ENCODE results near the gene TRNP1. TPM values are rescaled to one million over a fixed set of nuclear protein-coding genes. Genes with fewer than 3 reads are reported as not detected.

TRNP1 gene
- total and polyA plus RNA-seq, 2 of the 4 experiments (the other 2 are of a cell fraction): 63.3 to 91.6 TPM

GRCh38 chr1:27016376-27016775 lies 22.9 kb downstream of the TRNP1 start:
- CTCF ChIA-PET: interaction anchor here (0.6 kb wide), 1 partner anchor 42 kb away, joined by 5 read pairs; no protein-coding TSS in a partner anchor
- no peak overlapping the region for H3K27ac ChIP-seq (ENCODE audit: insufficient read depth, low read length)
- H3K4me1 ChIP-seq (ENCODE audit: control insufficient read depth, insufficient read depth, low read length): peaks cover 9% of the 10 kb centered on the region; the same call in 1 of the 2 replicates
- no peak overlapping the region for H4K91ac ChIP-seq (ENCODE audit: insufficient read depth, low read depth, low read length)
- no peak overlapping the region for H3K4me2 ChIP-seq (ENCODE audit: low read depth, low read length)
- no peak overlapping the region for H4K8ac ChIP-seq (ENCODE audit: low read depth in 2 of 2, low read length in 2 of 2)
- in situ Hi-C loops (cut with MboI; ENCODE audit: low sequenced_read_pairs) (no loop called here), intact Hi-C loops (cut with micrococcal nuclease) (no loop called here), dilution Hi-C loops (cut with HindIII; ENCODE audit: low sequenced_read_pairs, unreplicated experiment) (no loop called here)
- no peak overlapping the region for H3K14ac ChIP-seq (replicated peaks; ENCODE audit: low read depth, low read length)
- H3K18ac ChIP-seq (ENCODE audit: low read depth, low read length): no peak overlapping the region
- POLR2A ChIA-PET (ENCODE audit: unreplicated experiment): no interaction called here
- BruUV-seq (replicated peaks): no TSS peak
- H2AK9ac ChIP-seq (replicated peaks; ENCODE audit: low read depth, low read length, poor library complexity): no peak overlapping the region
- no peak for DNase-seq
- H3K4ac ChIP-seq (ENCODE audit: low read depth, low read length): no peak overlapping the region
- peaks cover 3 to 10% of the 10 kb centered on the region in 2 experiments; a peak in 3 of 4 replicates for H3K79me1 ChIP-seq (ENCODE audit: low read depth in 1 of 2, low read length in 2 of 2)
- H2AK5ac ChIP-seq (ENCODE audit: low read depth, low read length): no peak overlapping the region
- H3K23ac ChIP-seq (ENCODE audit: low read depth, low read length): no peak overlapping the region
- no peaks in the 10 kb centered on the region for H3K27me3 ChIP-seq (ENCODE audit: control insufficient read depth, insufficient read depth, low read length)
- no CpG with 5 or more reads among the region's 1 CpG for WGBS, 2 experiments (ENCODE audit: extremely low coverage in 2 of 2, insufficient read length in 1 of 2)
- H3K9me1 ChIP-seq (ENCODE audit: insufficient read depth, low read length): 0 out of 2 replicates have a peak, but pooled peaks cover 2% of the 10 kb centered on the region
- ATAC-seq (ENCODE audit: low read depth): no peak
- no peak overlapping the region for H2AFZ ChIP-seq (replicated peaks; ENCODE audit: low read length, poor library complexity)
- H3K4me3 ChIP-seq (ENCODE audit: insufficient read depth, low read depth, low read length): no peak overlapping the region
- no peak overlapping the region for H3K9ac ChIP-seq (ENCODE audit: low read depth, low read length)
- H2BK15ac ChIP-seq (ENCODE audit: low read depth, low read length): no peak overlapping the region
- H3K36me3 ChIP-seq (ENCODE audit: control insufficient read depth, insufficient read depth, low read length): no peaks in the 10 kb centered on the region
- TF ChIP-seq CEBPB (IDR thresholded peaks at IDR 0.05; ENCODE audit: low read depth, low read length) (no peak), MAZ (IDR thresholded peaks at IDR 0.05; ENCODE audit: borderline replicate concordance, low read depth, low read length) (no peak), CHD1 (IDR thresholded peaks at IDR 0.05; ENCODE audit: low read depth, low read length) (no peak), MAFK (IDR thresholded peaks at IDR 0.05; ENCODE audit: low read depth, low read length) (no peak), MXI1 (IDR thresholded peaks at IDR 0.05; ENCODE audit: borderline replicate concordance, low read depth, low read length) (no peak), BHLHE40 (IDR thresholded peaks at IDR 0.05; ENCODE audit: low read depth, low read length) (no peak), CTCF (conservative IDR thresholded peaks at IDR 0.05; ENCODE audit: low read depth, low read length) (no peak), FOS (IDR thresholded peaks at IDR 0.05; ENCODE audit: low read depth, low read length) (no peak), RAD21 (IDR thresholded peaks at IDR 0.05; ENCODE audit: low read length) (no peak), RCOR1 (IDR thresholded peaks at IDR 0.05; ENCODE audit: insufficient replicate concordance, low read length) (no peak), POLR2A (IDR thresholded peaks at IDR 0.05; ENCODE audit: low read depth, low read length) (no peak), NFE2L2 (IDR thresholded peaks at IDR 0.05; ENCODE audit: low read depth, low read length) (no peak), RFX5 (IDR thresholded peaks at IDR 0.05; ENCODE audit: low read depth, low read length) (no peak), SMC3 (IDR thresholded peaks at IDR 0.05; ENCODE audit: low read depth, low read length) (no peak)
- TF ChIP-seq, protein P1, sequence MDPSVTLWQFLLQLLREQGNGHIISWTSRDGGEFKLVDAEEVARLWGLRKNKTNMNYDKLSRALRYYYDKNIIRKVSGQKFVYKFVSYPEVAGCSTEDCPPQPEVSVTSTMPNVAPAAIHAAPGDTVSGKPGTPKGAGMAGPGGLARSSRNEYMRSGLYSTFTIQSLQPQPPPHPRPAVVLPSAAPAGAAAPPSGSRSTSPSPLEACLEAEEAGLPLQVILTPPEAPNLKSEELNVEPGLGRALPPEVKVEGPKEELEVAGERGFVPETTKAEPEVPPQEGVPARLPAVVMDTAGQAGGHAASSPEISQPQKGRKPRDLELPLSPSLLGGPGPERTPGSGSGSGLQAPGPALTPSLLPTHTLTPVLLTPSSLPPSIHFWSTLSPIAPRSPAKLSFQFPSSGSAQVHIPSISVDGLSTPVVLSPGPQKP (IDR thresholded peaks at IDR 0.05; ENCODE audit: borderline replicate concordance, low read depth, low read length): no peak
- TF ChIP-seq, protein P2, sequence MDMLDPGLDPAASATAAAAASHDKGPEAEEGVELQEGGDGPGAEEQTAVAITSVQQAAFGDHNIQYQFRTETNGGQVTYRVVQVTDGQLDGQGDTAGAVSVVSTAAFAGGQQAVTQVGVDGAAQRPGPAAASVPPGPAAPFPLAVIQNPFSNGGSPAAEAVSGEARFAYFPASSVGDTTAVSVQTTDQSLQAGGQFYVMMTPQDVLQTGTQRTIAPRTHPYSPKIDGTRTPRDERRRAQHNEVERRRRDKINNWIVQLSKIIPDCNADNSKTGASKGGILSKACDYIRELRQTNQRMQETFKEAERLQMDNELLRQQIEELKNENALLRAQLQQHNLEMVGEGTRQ (IDR thresholded peaks at IDR 0.05; ENCODE audit: low read depth, low read length): no peak
- no peak overlapping the region for H2BK5ac ChIP-seq (ENCODE audit: low read depth, low read length, poor library complexity, severe bottlenecking)
- H4K5ac ChIP-seq (ENCODE audit: low read depth, low read length): no peak overlapping the region
- H2BK20ac ChIP-seq (ENCODE audit: low read depth, low read length): no peak overlapping the region
- H3K9me3 ChIP-seq (ENCODE audit: control insufficient read depth, insufficient read depth, low read length): no peaks in the 10 kb centered on the region
- H3K56ac ChIP-seq (ENCODE audit: extremely low read depth, insufficient read depth, low read length): no peak overlapping the region
- no peaks in the 10 kb centered on the region for H4K20me1 ChIP-seq (ENCODE audit: insufficient read depth, low read length)
- H2BK120ac ChIP-seq (ENCODE audit: low read depth, low read length): no peak overlapping the region
